ENCODE data around the gene RRP1.
A peak's percentile ranks its signal among the peaks of the same experiment; 100 is the strongest.

RRP1 gene

GRCh38 chr21:43764576-43765495 lies 24.5 kb upstream of the RRP1 start:
- peaks cover 58% of the 10 kb centered on the region for H3K36me3 Mint-ChIP-seq (ENCODE audit: low read depth)
- H3K4me3 Mint-ChIP-seq: no peak overlapping the region
- no peaks in the 10 kb centered on the region for H3K9me3 Mint-ChIP-seq

GRCh38 chr21:43766734-43767497 lies 22.5 kb upstream of the RRP1 start:
- H3K4me3 Mint-ChIP-seq: no peak overlapping the region
- peak overlapping the region; percentile 87 for H3K27ac Mint-ChIP-seq
- intact Hi-C loops (cut with micrococcal nuclease): loop anchor here (5.0 kb wide), 1 partner anchor 35 kb away; no protein-coding TSS in a partner anchor

More at GRCh38 chr21:43764576-43765495, 24.5 kb upstream of the RRP1 start:
- no peaks in the 10 kb centered on the region for H3K27me3 Mint-ChIP-seq
- peak overlapping the region; percentile 77 for H3K27ac Mint-ChIP-seq
- peaks cover 54% of the 10 kb centered on the region for H3K4me1 Mint-ChIP-seq (ENCODE audit: low read depth)
- intact Hi-C loops (cut with micrococcal nuclease): loop anchor here (5.0 kb wide), 1 partner anchor 33 kb away; no protein-coding TSS in a partner anchor

GRCh38 chr21:43767498-43767983 lies 21.8 kb upstream of the RRP1 start:
- H3K27ac Mint-ChIP-seq: peak overlapping the region; percentile 87
- H3K36me3 Mint-ChIP-seq (ENCODE audit: low read depth): peaks cover 50% of the 10 kb centered on the region
- H3K4me3 Mint-ChIP-seq: peak overlapping the region; percentile 30
- H3K27me3 Mint-ChIP-seq: no peaks in the 10 kb centered on the region
- peaks cover 61% of the 10 kb centered on the region for H3K4me1 Mint-ChIP-seq (ENCODE audit: low read depth)
- intact Hi-C loops (cut with micrococcal nuclease): loop anchor here (5.0 kb wide), 1 partner anchor 35 kb away; no protein-coding TSS in a partner anchor
- peaks cover 12% of the 10 kb centered on the region for H3K9me3 Mint-ChIP-seq

More at GRCh38 chr21:43766734-43767497, 22.5 kb upstream of the RRP1 start:
- Mint-ChIP-seq H3K27me3 (no peaks in the 10 kb centered on the region), H3K36me3 (ENCODE audit: low read depth) (peaks cover 51% of the 10 kb centered on the region), H3K4me1 (ENCODE audit: low read depth) (peaks cover 65% of the 10 kb centered on the region), H3K9me3 (peaks cover 11% of the 10 kb centered on the region)

- intact Hi-C loops (cut with micrococcal nuclease): loop anchor here (5.0 kb wide), 1 partner anchor 36 kb away; no protein-coding TSS in a partner anchor
- H3K27ac Mint-ChIP-seq: peak overlapping the region; percentile 87
- peaks cover 58% of the 10 kb centered on the region for H3K4me1 Mint-ChIP-seq (ENCODE audit: low read depth)
- peak overlapping the region; percentile 30 for H3K4me3 Mint-ChIP-seq
- no peaks in the 10 kb centered on the region for H3K27me3 Mint-ChIP-seq
- peaks cover 50% of the 10 kb centered on the region for H3K36me3 Mint-ChIP-seq (ENCODE audit: low read depth)
- H3K9me3 Mint-ChIP-seq: peaks cover 12% of the 10 kb centered on the region
These were observed 21.2 kb upstream of the RRP1 start for GRCh38 chr21:43767984-43768867.

DNA sequence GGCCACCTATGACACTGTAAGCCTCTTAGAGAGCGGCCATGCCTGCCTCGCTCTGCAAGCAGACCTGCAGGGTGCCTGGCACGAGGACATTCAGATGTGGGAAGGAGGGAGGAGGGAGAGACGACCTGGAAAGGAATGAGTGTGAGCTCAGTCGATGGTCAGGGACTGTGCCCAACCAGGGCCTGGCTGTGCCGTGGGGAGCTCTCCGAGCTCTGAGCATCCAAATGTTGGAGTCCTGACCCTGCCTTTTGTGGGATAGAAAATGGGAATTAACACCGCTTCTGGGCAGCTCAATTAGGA lies 20.6 kb upstream of the RRP1 start:
- no peaks in the 10 kb centered on the region for H3K27me3 Mint-ChIP-seq

DNA sequence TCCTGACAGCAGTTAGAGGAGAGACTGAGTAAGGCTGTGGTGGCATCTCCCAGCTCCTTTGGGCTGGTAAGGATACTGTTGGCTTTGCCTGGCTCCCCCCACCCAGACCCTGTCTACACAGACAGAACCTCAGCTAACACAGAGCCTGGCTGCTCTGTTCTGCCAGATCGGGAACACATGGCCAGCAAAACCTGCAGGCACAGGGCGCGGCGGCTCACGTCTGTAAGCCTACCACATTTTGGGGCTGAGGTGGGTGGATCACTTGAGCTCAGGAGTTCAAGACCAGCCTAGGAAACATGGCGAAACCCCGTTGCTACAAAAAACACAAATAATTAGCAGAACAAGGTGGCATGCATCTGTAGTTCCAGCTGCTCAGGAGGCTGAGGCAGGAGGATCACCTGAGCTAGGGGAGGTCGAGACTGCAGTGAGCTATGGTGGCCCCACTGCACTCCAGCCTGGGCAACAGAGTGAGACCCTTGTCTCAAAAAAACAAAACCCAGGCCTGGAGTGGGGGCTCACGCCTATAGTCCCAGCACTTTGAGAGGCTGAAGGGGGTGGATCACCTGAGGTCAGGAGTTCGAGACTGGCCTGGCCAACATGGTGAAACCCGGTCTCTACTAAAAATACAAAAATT lies 19.9 kb upstream of the RRP1 start:
- Mint-ChIP-seq H3K9me3 (peaks cover 12% of the 10 kb centered on the region), H3K27me3 (no peaks in the 10 kb centered on the region)
- intact Hi-C loops (cut with micrococcal nuclease): loop anchor here (5.0 kb wide), 1 partner anchor 37 kb away; no protein-coding TSS in a partner anchor

More for the DNA sequence above, 20.6 kb upstream of the RRP1 start:
- intact Hi-C loops (cut with micrococcal nuclease): loop anchor here (5.0 kb wide), 1 partner anchor 37 kb away; no protein-coding TSS in a partner anchor
- peaks cover 50% of the 10 kb centered on the region for H3K36me3 Mint-ChIP-seq (ENCODE audit: low read depth)
- peaks cover 12% of the 10 kb centered on the region for H3K9me3 Mint-ChIP-seq
- H3K4me1 Mint-ChIP-seq (ENCODE audit: low read depth): peaks cover 58% of the 10 kb centered on the region
- no peak overlapping the region for H3K4me3 Mint-ChIP-seq
- H3K27ac Mint-ChIP-seq: peak overlapping the region; percentile 87

GRCh38 chr21:43770066-43770655 lies 19.2 kb upstream of the RRP1 start:
- Mint-ChIP-seq H3K36me3 (ENCODE audit: low read depth) (peaks cover 50% of the 10 kb centered on the region), H3K4me3 (no peak overlapping the region), H3K9me3 (peaks cover 12% of the 10 kb centered on the region), H3K4me1 (ENCODE audit: low read depth) (peaks cover 61% of the 10 kb centered on the region), H3K27me3 (no peaks in the 10 kb centered on the region), H3K27ac (no peak overlapping the region)
- intact Hi-C loops (cut with micrococcal nuclease): no loop called here

More for the DNA sequence above, 19.9 kb upstream of the RRP1 start:
- H3K36me3 Mint-ChIP-seq (ENCODE audit: low read depth): peaks cover 50% of the 10 kb centered on the region
- H3K4me3 Mint-ChIP-seq: no peak overlapping the region
- H3K4me1 Mint-ChIP-seq (ENCODE audit: low read depth): peaks cover 58% of the 10 kb centered on the region
- peak overlapping the region; percentile 87 for H3K27ac Mint-ChIP-seq

DNA sequence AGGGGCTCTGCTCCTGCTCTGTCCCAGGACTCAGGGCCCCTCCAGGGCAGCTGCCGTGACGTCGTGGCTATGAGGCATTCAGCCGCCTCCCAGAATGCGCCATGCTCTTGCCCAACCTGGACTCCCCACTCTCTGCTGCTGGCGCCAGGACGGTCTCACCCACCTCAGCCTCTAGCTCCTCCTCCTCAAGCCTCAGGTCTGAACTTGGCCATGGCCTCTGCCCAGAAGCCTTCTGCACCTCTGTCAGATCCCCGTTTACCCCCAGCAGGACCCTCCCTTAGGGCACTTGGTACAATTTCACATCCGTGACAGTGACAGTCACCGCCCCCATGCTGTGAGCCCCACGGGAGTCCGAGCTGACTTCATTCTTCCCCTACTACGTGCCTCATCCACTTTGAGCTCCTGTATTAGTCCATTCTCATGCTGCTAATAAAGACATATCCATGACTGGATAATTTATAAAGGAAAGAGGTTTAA lies 18.1 kb upstream of the RRP1 start:
- Mint-ChIP-seq H3K27me3 (no peaks in the 10 kb centered on the region), H3K27ac (peak overlapping the region; percentile 82), H3K36me3 (ENCODE audit: low read depth) (peaks cover 55% of the 10 kb centered on the region), H3K9me3 (peaks cover 12% of the 10 kb centered on the region), H3K4me3 (no peak overlapping the region), H3K4me1 (ENCODE audit: low read depth) (peaks cover 61% of the 10 kb centered on the region)
- intact Hi-C loops (cut with micrococcal nuclease): no loop called here

DNA sequence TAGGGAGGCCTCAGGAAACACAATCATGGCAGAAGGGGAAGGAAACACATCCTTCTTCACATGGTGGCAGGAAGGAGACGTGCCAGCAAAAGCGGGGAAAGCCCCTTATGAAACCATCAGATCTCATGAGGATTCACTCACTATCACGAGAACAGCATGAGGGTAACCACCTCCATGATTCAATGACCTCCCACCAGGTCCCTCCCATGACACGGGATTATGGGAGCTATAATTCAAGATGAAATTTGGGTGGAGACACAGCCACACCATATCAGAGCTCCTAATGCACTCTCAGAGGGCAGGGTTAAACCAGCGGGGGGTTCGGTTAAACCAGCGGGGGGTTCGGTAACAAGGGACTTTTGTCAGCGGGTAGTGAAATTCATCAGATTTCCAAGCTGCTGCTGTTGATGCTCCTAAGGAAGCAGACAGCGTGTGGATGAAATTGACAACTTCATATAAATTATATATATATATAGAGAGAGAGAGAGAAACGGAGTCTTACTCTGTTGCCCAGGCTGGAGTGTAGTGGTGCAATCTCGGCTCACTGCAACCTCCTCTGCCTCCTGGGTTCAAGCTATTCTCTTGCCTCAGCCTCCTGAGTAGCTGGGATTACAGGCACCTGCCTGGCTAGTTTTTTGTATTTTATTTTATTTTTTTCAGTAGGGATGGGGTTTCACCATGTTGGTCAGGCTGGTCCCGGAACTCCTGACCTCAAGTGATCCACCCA lies 17.5 kb upstream of the RRP1 start:
- H3K36me3 Mint-ChIP-seq (ENCODE audit: low read depth): peaks cover 55% of the 10 kb centered on the region
- H3K27ac Mint-ChIP-seq: peak overlapping the region; percentile 98
- intact Hi-C loops (cut with micrococcal nuclease): no loop called here
- H3K9me3 Mint-ChIP-seq: peaks cover 12% of the 10 kb centered on the region
- no peaks in the 10 kb centered on the region for H3K27me3 Mint-ChIP-seq
- peaks cover 59% of the 10 kb centered on the region for H3K4me1 Mint-ChIP-seq (ENCODE audit: low read depth)
- H3K4me3 Mint-ChIP-seq: no peak overlapping the region

DNA sequence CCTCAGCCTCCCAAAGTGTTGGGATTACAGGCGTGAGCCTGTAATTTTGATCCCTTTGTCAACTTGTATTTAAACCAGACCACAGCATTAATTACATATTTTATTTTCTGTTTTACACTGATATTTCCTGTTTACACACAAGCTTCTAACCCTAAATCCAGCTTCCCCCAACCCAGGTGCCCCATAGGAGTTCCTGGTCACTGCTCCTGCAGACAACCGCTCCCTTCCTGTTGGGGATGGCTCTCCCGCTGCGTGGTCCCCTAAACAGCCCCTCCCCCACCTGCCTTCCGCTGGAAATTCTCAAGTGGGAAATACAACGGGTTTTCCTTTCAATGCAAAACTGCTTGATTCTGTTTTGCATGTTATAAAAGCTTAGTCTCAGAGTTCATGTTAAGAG lies 17.0 kb upstream of the RRP1 start:
- Mint-ChIP-seq H3K4me1 (ENCODE audit: low read depth) (peaks cover 57% of the 10 kb centered on the region), H3K9me3 (peaks cover 12% of the 10 kb centered on the region), H3K4me3 (no peak overlapping the region), H3K27ac (peak overlapping the region; percentile 98), H3K27me3 (no peaks in the 10 kb centered on the region), H3K36me3 (ENCODE audit: low read depth) (peaks cover 55% of the 10 kb centered on the region)
- intact Hi-C loops (cut with micrococcal nuclease): no loop called here

DNA sequence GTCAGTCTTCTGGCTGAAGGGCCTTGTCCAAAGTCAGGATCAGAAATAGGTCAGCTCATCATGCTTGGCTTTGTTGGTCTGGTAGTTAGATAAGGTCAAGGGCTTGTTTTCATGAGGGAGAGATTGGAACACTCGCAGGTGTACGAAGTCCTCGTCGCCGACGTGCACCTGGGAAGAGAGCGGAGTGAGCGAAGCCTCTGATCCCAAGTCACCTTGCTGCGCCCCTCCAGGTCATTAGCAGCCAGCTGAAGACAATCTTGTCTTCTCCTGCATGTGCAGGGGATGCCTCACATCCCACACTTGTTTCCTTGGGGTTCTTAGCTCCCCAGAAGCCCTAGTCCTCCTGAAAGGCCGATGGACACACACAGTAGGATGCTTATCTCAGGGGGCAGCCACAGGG lies 15.2 kb upstream of the RRP1 start:
- no peaks in the 10 kb centered on the region for H3K27me3 Mint-ChIP-seq
- peaks cover 57% of the 10 kb centered on the region for H3K4me1 Mint-ChIP-seq (ENCODE audit: low read depth)
- H3K27ac Mint-ChIP-seq: peak overlapping the region; percentile 98
- H3K36me3 Mint-ChIP-seq (ENCODE audit: low read depth): peaks cover 55% of the 10 kb centered on the region
- intact Hi-C loops (cut with micrococcal nuclease): no loop called here
- peaks cover 12% of the 10 kb centered on the region for H3K9me3 Mint-ChIP-seq
- peak overlapping the region; percentile 99 for H3K4me3 Mint-ChIP-seq

- peaks cover 64% of the 10 kb centered on the region for H3K4me1 Mint-ChIP-seq (ENCODE audit: low read depth)
- H3K9me3 Mint-ChIP-seq: peaks cover 12% of the 10 kb centered on the region
- H3K36me3 Mint-ChIP-seq (ENCODE audit: low read depth): peaks cover 55% of the 10 kb centered on the region
- H3K4me3 Mint-ChIP-seq: peak overlapping the region; percentile 99
- intact Hi-C loops (cut with micrococcal nuclease): no loop called here
- no peaks in the 10 kb centered on the region for H3K27me3 Mint-ChIP-seq
- H3K27ac Mint-ChIP-seq: peak overlapping the region; percentile 98
These were observed 14.2 kb upstream of the RRP1 start for GRCh38 chr21:43775190-43775589.
